ENCODE measurements around the gene EVA1B.

Gene EVA1B, protein sequence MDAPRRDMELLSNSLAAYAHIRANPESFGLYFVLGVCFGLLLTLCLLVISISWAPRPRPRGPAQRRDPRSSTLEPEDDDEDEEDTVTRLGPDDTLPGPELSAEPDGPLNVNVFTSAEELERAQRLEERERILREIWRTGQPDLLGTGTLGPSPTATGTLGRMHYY

GRCh38 chr1:36323636-36324352 is at the start of gene EVA1B:
Gene EVA1B, minus strand, starts transcription at chr1:36323645. Its CDS starts 608 bp downstream, at chr1:36323037.
- peak; percentile 0 for DNase-seq

DNA sequence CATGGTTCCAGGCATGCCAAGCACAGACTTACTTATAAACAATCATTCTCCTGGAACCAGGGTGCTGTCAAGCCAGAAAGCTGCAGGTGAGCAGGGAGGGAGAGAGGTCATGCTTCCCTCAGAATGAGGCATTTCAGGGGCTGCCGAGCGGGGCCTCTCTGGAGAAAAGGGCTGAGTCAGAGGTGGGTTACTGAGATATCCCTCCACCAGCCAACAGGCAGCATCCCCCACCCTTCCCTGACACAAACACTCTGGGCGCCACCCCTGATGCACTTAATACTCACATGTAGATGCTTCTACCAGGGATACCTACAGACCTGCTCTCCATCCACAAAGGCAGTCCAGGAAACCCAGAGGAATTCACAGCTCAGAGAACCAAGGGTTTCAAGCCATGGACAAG is 49.2 kb upstream of the EVA1B start:
- no peak for DNase-seq

GRCh38 chr1:36369061-36369861 is 45.8 kb upstream of the EVA1B start:
- DNase-seq = peak; percentile 52

- DNase-seq = no peak
These were observed 44.4 kb upstream of the EVA1B start for GRCh38 chr1:36367798-36368197.

DNA sequence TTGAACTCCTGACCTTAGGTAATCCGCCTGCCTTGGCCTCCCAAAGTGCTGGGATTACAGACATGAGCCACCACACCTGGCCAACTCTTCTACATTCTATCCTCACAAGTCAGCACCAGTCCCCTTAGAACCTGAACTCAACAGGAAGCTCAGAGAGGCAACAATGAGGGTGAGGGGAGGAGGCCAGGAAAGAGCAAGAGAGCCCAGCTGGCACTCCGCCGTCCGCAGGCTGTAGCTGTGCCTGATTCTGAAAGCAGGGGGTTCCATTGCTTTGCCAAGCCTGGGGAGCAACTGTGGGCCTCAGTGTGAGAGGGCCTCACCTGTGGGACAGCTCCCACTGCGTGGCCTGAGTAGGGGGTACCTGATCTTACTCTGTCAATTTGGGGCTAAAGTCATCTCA is 43.6 kb upstream of the EVA1B start:
- DNase-seq = no peak

DNA sequence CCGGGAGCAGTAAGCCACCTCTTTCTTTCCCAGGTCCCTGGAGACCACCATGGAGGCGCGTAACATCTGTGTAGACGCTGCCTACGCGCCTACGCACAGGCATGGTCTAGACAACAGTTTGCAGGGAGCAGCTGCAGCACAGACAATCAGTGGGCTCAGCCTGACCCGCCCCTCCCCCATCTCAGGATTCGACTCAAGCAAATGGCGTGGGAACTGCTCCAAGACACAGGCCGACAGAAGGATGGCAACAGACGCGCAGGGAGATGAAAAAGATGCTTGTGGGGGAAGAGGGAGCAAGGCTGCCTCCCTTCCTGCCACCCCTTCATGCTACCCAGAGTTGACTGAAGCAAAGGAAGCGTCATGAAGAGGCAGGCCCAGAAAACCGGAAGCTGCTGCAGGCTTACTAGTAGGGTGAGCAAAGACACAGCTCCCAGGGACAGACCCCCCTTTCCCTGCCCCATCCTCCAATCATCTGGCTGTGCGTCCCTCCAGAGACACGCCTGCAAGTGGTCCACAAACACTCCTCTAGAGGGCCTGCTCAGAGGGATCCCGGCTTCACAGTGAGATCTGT is 42.7 kb upstream of the EVA1B start:
- peak; percentile 95 for DNase-seq

DNA sequence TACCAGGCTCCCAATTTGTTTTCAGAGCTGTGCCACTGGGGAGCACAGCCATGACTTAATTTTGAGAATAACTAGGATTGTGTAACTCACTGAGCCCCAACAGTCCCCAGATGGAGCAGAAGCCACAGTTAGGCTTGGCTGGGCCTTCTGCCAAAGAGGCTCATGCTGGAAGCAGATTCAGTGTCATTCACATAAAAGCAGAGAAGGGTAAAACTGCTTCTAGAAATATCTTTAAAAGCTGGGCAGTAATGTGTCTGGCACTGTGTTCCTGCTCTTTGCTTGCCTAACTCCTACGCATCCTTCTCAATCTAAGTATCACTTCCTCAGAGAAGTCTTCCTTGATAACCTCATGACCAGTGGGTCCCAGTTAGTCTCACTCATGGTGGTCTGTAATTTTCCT is 41.9 kb upstream of the EVA1B start:
- DNase-seq = peak; percentile 79

GRCh38 chr1:36359911-36360550 is 36.6 kb upstream of the EVA1B start:
- no peak for DNase-seq

DNA sequence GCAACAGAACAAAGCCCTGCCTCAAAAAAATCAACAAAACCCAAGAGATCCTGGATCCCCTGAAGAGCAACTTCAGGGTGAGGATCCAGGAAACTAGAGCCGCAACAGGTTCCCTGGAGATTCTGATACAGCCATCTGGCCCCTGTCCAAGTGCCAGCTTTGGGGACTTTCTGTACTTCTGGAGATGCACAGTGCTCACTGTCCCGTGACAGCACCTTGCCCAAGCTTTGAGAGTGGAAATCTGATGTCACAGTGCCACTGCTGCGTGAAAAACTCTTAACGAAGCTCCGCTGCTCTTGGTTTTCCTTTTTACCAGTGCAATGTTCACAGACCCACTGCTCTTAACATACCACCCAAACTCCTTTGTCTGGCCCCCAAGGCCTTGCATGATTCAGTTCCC is 35.9 kb upstream of the EVA1B start:
- no peak for DNase-seq

DNA sequence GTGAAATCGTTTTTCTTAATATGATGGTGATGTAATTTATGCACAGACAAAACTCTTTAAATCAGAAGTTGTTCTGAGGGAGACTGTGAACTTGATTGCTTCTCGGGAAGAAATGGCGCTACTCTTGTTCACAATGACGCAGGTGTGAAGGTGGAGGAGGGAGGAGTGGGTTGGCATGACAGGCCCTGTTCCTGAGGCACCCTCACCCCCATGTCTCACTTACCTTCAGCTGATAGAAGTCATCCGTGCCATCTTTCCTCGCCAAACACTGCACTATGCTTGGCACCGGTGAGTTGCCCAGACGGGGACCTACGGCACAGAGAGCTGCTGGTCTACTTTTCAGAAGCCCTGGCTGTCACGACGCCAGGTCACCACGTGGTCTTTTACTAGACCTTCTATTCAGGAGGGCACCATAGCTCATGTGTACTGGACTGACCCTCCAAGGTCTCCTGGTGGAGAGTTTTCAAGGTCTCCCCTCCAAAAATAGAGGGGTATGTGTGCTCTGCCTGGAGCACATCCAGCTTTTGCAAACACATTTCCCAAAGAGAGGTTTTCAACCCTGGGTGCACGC is 35.2 kb upstream of the EVA1B start:
- DNase-seq = no peak

GRCh38 chr1:36355811-36356210 is 32.4 kb upstream of the EVA1B start:
- no peak for DNase-seq

- no peak for DNase-seq
These were observed 31.0 kb upstream of the EVA1B start for GRCh38 chr1:36354486-36354885.

GRCh38 chr1:36352910-36353878 is 29.7 kb upstream of the EVA1B start:
- DNase-seq = no peak

DNA sequence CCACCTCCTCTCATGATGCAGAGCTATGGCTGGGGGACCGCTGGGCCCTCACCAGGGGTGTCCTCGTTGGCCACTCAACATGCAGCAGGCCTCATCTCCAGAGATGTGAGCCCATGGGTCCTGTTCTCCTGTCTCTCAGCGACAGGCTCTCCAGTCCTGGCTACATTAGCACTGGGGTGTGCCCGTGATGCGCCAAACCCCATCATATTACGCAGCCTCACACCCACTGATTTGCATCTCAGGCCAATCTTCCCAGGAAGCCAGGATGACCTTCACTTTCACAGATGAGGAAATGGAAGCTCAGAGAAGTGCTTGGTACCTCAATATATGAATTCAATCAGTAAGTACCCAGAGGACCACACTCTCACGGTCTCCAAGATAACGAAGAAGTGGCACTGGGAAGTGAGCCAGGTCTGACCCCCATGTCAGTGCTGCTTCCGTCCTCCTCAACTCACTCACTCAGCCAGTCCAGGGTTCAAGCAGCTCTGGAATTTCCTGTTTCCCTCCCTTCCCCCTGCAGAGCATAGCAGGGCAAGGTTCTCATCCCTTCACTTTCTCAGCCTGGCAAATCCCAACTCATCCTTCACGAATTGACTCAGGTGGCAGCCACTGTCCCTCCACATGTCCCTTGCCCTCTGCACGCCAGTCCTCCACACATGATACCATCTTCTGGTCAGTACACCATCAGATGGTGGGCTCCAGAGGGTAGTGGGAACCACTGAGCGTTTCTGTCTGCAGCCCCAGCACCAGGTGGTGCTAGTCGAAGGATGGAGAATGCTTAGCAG is 28.9 kb upstream of the EVA1B start:
- no peak for DNase-seq

DNA sequence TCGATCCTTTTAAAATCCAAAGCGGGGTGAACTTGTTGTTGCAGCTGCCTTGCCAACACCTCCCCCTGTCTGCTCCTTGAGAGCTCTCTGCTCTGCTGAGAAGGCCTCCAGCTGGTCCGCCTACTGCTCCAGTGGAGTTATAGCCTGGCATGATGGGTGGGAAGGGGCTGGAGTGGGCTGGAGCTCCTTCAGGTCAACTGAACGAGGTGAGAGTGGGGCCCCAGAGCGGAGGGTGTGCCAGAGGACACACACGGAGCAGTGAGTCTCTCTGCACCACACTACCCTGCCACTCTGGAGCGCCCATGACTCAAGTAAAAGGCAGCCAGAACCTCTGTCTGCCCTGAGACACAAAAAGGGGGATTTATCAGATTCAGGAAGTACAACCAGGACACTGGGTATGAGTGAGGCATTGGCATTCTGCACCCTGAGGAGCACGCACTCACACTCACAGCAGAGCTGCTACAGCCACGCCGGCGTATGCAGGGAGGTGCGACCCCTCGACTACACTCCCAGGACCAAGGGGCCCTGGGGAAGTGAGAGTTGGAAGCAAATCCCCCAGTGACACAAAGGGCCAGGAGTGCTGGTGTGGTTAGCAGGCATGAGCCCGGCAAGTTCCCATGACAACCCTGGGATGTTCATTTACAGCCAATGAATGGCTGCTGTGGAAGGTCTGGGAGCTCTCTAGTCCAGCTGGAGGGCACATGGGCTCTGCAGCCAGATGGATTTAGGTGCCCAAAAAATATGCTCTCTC is 28.0 kb upstream of the EVA1B start:
- DNase-seq = no peak

GRCh38 chr1:36350659-36351226 is 27.3 kb upstream of the EVA1B start:
- no peak for DNase-seq

GRCh38 chr1:36349839-36350238 is 26.4 kb upstream of the EVA1B start:
- no peak for DNase-seq

DNA sequence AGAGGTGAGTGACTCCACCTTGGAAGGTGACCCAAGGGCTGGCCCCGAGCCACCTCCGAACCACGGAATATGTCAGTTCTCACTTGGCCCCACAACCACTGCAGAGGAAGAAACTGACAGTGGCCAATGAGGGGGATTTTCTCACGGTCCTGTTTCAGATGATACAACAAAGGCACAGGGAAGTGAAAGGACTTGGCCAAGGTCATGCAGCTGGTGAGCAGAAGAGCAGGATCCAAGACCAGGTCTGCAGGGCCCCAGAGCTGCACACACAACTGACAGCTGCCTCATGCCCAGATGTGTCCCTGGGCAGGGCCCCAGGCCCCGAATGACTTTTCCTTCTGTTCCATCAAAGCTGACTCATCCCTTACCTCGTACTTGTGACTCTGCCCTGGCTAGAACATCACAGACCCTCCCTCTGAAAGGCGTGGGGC is 25.8 kb upstream of the EVA1B start:
- DNase-seq = no peak

DNA sequence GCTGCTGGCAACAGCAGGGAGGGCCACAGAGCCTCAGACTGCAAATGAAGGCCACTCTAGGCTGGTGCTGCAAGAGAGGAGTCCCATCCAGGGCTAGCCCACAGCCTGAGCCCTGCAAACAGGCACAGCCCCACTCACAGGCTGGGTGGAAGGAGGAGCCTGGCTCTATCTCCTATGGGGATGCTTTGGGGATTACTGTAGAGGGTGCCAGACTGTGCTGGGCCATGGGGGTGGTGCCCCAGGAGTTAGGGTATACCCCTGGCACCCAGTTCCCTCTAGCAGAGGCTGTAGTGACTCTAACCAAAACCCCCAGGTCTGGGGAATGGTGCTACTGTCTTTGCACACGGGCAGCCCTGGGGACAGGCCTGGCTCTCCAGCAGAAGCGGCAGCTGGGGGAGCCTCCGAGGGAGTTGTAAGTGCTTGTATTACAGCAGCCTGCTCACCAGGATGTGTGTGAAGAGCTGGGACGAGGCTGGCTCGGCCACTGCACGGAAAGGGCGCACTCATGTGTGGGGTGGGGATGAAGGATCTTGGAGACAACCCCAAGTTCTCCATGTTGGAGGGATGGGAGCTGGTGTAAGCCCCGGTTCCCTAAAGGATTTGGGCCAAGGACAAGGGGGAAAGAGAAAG is 23.4 kb upstream of the EVA1B start:
- peak; percentile 13 for DNase-seq
